ENCODE data around the gene DDX42. TPM values are rescaled to one million over a fixed set of nuclear protein-coding genes. Genes with fewer than 3 reads are reported as not detected.

The DDX42 gene
- total RNA-seq, 1 donor from 2014 or later, result 37.5 TPM

- peak overlapping the region; percentile 66 to 90 for H3K4me3 ChIP-seq
These were observed 53.8 kb downstream of the DDX42 start for GRCh38 chr17:63827801-63828221.

DNA sequence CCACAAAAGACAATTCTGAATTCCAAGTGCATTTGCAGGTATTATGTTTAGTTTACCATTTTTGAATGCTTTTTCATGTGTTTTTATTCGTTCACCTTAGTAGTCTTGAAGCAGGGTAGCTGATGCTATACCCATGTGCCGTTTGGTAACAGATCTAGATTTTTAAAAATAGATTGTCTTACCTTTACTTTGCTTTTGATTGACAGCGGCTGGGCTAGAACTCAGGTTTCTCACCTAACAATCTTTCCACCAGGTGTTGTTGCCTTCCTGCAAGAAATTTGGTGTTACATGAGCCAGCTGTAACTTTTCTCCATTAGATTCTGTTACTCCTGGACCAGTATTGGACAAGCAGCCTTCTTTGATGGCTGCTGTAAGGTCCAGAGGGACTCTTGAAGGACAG, 55.0 kb downstream of the DDX42 start:
- DNase-seq (ENCODE audit: low spot score in 2 of 2), result no peak
- no peak overlapping the region for H3K27ac ChIP-seq
- intact Hi-C loops (cut with DNase I), result loop anchor here (5.0 kb wide), 2 partner anchors 277 to 678 kb away; partner anchors contain the start of genes CEP95, DCAF7 and DDX5
- peaks cover 10 to 22% of the 10 kb centered on the region in 2 donors for H3K4me1 ChIP-seq
- no peaks in the 10 kb centered on the region for H3K9me3 ChIP-seq
- no peak for TF ChIP-seq CTCF (IDR thresholded peaks at IDR 0.05)
- peak overlapping the region; percentile 66 to 90 for H3K4me3 ChIP-seq
- H3K36me3 ChIP-seq, result peaks cover 64 to 69% of the 10 kb centered on the region in 2 donors
- no peaks in the 10 kb centered on the region for H3K27me3 ChIP-seq

More at GRCh38 chr17:63827801-63828221, 53.8 kb downstream of the DDX42 start:
- H3K27ac ChIP-seq, result peak overlapping the region; percentile 89 to 90
- peaks cover 58 to 69% of the 10 kb centered on the region in 2 donors for H3K36me3 ChIP-seq
- TF ChIP-seq CTCF (IDR thresholded peaks at IDR 0.05), result no peak
- H3K27me3 ChIP-seq, result no peaks in the 10 kb centered on the region
- H3K9me3 ChIP-seq, result no peaks in the 10 kb centered on the region
- DNase-seq (ENCODE audit: low spot score in 2 of 2), result no peak
- intact Hi-C loops (cut with DNase I), result loop anchor here (1.0 to 5.0 kb wide), 6 partner anchors 15 to 679 kb away; partner anchors contain the start of genes CCDC47, CEP95, DCAF7 and DDX5
- peaks cover 10 to 22% of the 10 kb centered on the region in 2 donors for H3K4me1 ChIP-seq

DNA sequence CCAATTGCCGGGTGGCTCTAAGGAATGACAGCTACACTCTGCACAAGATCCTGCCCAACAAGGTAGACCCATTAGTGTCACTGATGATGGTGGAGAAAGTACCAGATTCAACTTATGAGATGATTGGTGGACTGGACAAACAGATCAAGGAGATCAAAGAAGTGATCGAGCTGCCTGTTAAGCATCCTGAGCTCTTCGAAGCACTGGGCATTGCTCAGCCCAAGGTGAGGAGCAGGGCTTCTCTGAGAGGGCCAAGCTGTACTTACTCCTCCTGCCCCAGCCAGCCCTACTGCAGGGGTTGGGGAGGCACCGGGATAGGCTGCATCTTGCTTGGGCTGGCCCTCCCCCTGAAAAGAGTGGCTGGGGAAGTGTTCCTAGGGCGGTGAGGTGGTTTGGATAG, 56.3 kb downstream of the DDX42 start:
- no peaks in the 10 kb centered on the region for H3K9me3 ChIP-seq
- no peak overlapping the region for H3K27ac ChIP-seq
- intact Hi-C loops (cut with DNase I), result no loop called here
- DNase-seq (ENCODE audit: low spot score in 2 of 2), result no peak
- H3K4me1 ChIP-seq, result peaks cover 10 to 22% of the 10 kb centered on the region in 2 donors
- TF ChIP-seq CTCF (IDR thresholded peaks at IDR 0.05), result no peak
- H3K4me3 ChIP-seq, result no peak overlapping the region
- H3K36me3 ChIP-seq, result peaks cover 64 to 70% of the 10 kb centered on the region in 2 donors
- no peaks in the 10 kb centered on the region for H3K27me3 ChIP-seq

GRCh38 chr17:63830904-63831491, 57.0 kb downstream of the DDX42 start:
- intact Hi-C loops (cut with DNase I), result no loop called here
- Histone ChIP-seq H3K27me3 (no peaks in the 10 kb centered on the region), H3K4me3 (no peak overlapping the region), H3K4me1 (peaks cover 10 to 16% of the 10 kb centered on the region in 2 donors), H3K36me3 (peaks cover 69 to 70% of the 10 kb centered on the region in 2 donors), H3K9me3 (no peaks in the 10 kb centered on the region), H3K27ac (no peak overlapping the region)
- no peak for DNase-seq (ENCODE audit: low spot score in 2 of 2)
- no peak for TF ChIP-seq CTCF (IDR thresholded peaks at IDR 0.05)

GRCh38 chr17:63831505-63831904, 57.5 kb downstream of the DDX42 start:
- H3K27me3 ChIP-seq, result no peaks in the 10 kb centered on the region
- H3K4me1 ChIP-seq, result peaks cover 10 to 14% of the 10 kb centered on the region in 2 donors
- intact Hi-C loops (cut with DNase I), result no loop called here
- H3K36me3 ChIP-seq, result peaks cover 71 to 75% of the 10 kb centered on the region in 2 donors
- H3K27ac ChIP-seq, result no peak overlapping the region
- no peak for TF ChIP-seq CTCF (IDR thresholded peaks at IDR 0.05)
- no peak for DNase-seq (ENCODE audit: low spot score in 2 of 2)
- no peaks in the 10 kb centered on the region for H3K9me3 ChIP-seq
- no peak overlapping the region for H3K4me3 ChIP-seq

Data from ascending aorta (tissue), 2 donors.